ENCODE results near the gene VCAN. TPM values are rescaled to one million over a fixed set of nuclear protein-coding genes. Genes with fewer than 3 reads are reported as not detected.

VCAN gene
- total RNA-seq, 1 donor from 2014 or later, result 341 TPM

DNA sequence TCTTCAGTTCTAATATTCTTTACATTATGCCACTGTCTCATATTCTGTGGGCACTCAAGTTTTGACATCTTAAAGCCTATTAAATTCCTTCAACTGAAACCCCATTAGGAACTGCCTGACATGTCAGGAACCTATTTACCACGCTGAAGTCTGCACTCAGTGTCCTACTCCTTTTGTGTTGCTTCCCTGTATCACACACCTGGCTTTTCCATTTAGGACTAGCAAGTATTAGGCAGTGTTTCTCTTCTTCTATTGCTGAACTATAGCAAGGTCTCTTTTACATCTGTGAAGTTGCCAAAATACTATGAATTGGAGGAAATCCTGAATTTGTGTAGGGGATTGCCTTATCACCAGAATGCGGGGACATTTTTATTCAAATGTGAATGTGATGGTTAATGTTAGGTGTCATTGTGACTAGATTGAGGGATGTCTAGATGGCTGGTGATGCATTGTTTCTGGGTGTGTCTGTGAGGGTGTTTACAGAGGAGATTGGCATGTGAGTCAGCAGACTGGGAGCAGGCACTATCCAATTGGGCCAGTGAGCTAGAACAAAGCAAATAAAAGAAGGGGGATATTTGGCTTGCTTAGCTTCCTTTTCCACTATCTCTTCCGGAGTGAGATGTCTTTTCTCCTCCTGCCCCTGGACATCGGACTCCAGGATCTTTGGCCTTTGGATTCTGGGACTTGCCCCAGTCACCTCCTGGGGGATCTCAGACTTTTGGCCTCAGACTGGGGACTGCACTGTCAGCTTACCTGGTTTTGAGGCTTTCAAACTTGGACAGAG is 21.2 kb upstream of the VCAN start:
- H3K4me1 Mint-ChIP-seq (ENCODE audit: unreplicated experiment), result no peaks in the 10 kb centered on the region
- no peaks in the 10 kb centered on the region for H3K36me3 Mint-ChIP-seq
- no peak overlapping the region for H3K4me3 Mint-ChIP-seq
- no peaks in the 10 kb centered on the region for H3K27me3 Mint-ChIP-seq
- peaks cover 4% of the 10 kb centered on the region for H3K9me3 Mint-ChIP-seq
- H3K27ac Mint-ChIP-seq, result peak overlapping the region; percentile 7
- DNase-seq (ENCODE audit: extremely low spot score, unreplicated experiment), result no peak
- TF ChIP-seq, protein P1, sequence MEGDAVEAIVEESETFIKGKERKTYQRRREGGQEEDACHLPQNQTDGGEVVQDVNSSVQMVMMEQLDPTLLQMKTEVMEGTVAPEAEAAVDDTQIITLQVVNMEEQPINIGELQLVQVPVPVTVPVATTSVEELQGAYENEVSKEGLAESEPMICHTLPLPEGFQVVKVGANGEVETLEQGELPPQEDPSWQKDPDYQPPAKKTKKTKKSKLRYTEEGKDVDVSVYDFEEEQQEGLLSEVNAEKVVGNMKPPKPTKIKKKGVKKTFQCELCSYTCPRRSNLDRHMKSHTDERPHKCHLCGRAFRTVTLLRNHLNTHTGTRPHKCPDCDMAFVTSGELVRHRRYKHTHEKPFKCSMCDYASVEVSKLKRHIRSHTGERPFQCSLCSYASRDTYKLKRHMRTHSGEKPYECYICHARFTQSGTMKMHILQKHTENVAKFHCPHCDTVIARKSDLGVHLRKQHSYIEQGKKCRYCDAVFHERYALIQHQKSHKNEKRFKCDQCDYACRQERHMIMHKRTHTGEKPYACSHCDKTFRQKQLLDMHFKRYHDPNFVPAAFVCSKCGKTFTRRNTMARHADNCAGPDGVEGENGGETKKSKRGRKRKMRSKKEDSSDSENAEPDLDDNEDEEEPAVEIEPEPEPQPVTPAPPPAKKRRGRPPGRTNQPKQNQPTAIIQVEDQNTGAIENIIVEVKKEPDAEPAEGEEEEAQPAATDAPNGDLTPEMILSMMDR (conservative IDR thresholded peaks at IDR 0.05), result no peak

- no peak overlapping the region for H3K4me3 Mint-ChIP-seq
- TF ChIP-seq, protein P1 (conservative IDR thresholded peaks at IDR 0.05), result no peak
These were observed 20.6 kb upstream of the VCAN start for GRCh38 chr5:83450967-83451248.

GRCh38 chr5:83451955-83452354 is 19.6 kb upstream of the VCAN start:
- DNase-seq (ENCODE audit: extremely low spot score, unreplicated experiment), result no peak
- Mint-ChIP-seq H3K9me3 (peaks cover 4% of the 10 kb centered on the region), H3K27me3 (no peaks in the 10 kb centered on the region), H3K4me1 (ENCODE audit: unreplicated experiment) (no peaks in the 10 kb centered on the region), H3K36me3 (peaks cover 3% of the 10 kb centered on the region), H3K27ac (no peak overlapping the region), H3K4me3 (no peak overlapping the region)
- TF ChIP-seq, protein P1 (conservative IDR thresholded peaks at IDR 0.05), result no peak

More at GRCh38 chr5:83450967-83451248, 20.6 kb upstream of the VCAN start:
- Mint-ChIP-seq H3K36me3 (no peaks in the 10 kb centered on the region), H3K27me3 (no peaks in the 10 kb centered on the region), H3K27ac (peak overlapping the region; percentile 7), H3K4me1 (ENCODE audit: unreplicated experiment) (no peaks in the 10 kb centered on the region), H3K9me3 (peaks cover 4% of the 10 kb centered on the region)
- DNase-seq (ENCODE audit: extremely low spot score, unreplicated experiment), result no peak

DNA sequence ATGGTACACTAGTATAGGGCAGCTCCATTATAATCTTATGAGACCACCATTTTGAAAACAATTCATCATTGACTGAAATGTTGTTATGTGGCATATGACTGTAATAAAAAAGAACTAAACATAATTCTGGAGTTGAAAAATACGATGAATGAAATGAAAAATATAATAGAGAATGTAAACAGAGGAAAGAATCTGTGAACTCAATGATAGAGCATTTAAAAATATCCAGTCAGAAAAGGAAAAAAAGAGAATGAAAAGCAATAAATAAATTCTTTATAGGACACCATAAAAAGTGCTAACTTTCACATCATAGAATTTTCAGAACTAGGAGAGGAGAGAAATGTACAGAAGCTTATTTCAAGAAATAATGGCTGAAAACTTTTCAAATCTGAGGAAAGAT is 17.6 kb upstream of the VCAN start:
- TF ChIP-seq, protein P1 (conservative IDR thresholded peaks at IDR 0.05), result no peak
- DNase-seq (ENCODE audit: extremely low spot score, unreplicated experiment), result no peak
- Mint-ChIP-seq H3K9me3 (peaks cover 4% of the 10 kb centered on the region), H3K4me3 (no peak overlapping the region), H3K4me1 (ENCODE audit: unreplicated experiment) (no peaks in the 10 kb centered on the region), H3K27ac (no peak overlapping the region), H3K36me3 (peaks cover 6% of the 10 kb centered on the region), H3K27me3 (no peaks in the 10 kb centered on the region)

DNA sequence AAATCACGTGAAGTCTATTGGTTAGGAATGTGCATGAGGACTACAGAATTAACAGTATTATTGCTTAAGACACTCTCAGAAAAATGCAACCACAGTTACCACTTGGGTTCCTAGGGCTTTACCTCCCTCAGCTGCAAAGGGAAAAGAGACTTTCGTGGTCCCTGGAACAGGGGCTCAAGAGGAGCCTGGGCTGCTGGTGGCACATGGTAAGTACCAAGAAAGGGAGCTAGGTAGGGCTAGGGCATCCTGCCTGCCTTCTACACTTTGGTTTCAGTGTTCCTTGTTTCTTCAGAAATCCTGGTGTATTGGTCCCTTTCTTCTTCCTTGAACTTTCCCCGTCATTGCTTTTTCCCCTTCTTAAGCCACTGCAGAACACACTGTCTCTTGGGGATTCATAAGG is 7.3 kb upstream of the VCAN start:
- Mint-ChIP-seq H3K4me3 (no peak overlapping the region), H3K36me3 (peaks cover 4% of the 10 kb centered on the region), H3K27ac (no peak overlapping the region), H3K9me3 (no peaks in the 10 kb centered on the region), H3K4me1 (ENCODE audit: unreplicated experiment) (peaks cover 4% of the 10 kb centered on the region), H3K27me3 (peaks cover 19% of the 10 kb centered on the region)
- DNase-seq (ENCODE audit: extremely low spot score, unreplicated experiment), result no peak
- TF ChIP-seq, protein P1 (conservative IDR thresholded peaks at IDR 0.05), result no peak

Measured in type B pancreatic cell (in vitro differentiated cells).